ENCODE results near the gene FAM25A. TPM values are rescaled to one million over a fixed set of nuclear protein-coding genes. Genes with fewer than 3 reads are reported as not detected.
A peak's percentile ranks its signal among the peaks of the same experiment; 100 is the strongest.
"Not testable (repeated sequence)": the region's sequence is repeated elsewhere in the genome, so short reads cannot be mapped to it uniquely, and the experiment has no call there.

Gene FAM25A
- total RNA-seq, 4 donors from 2014 or later, result not detected

GRCh38 chr10:87030912-87031635 is 11.0 kb downstream of the FAM25A start:
- no peaks in the 10 kb centered on the region for H3K36me3 ChIP-seq
- no peak overlapping the region for H3K4me3 ChIP-seq
- in situ Hi-C loops (cut with MboI; ENCODE audit: low pct_ligation_motif_present in 1 of 4, low pct_unique_long_range_greater_than_20kb in 1 of 4, low sequenced_read_pairs in 3 of 4), result no loop called here
- H3K27ac ChIP-seq, result no peak overlapping the region
- WGBS, 2 donors (ENCODE audit: low coverage in 1 of 2), result 94% methylated on average over 22 of the region's 28 CpGs; no CpG with 5 or more reads in 1 of the 2 donors
- DNase-seq, result no peak
- H3K4me1 ChIP-seq, result no peaks in the 10 kb centered on the region
- intact Hi-C loops (cut with DNase I; ENCODE audit: low total_unique reads), result no loop called here
- H3K9me3 ChIP-seq, result peaks cover 0 to 5% of the 10 kb centered on the region in 2 donors
- no peaks in the 10 kb centered on the region for H3K27me3 ChIP-seq
- TF ChIP-seq EP300 (IDR thresholded peaks at IDR 0.05; ENCODE audit: low read depth) (no peak), POLR2AphosphoS5 (IDR thresholded peaks at IDR 0.05) (no peak), POLR2A (IDR thresholded peaks at IDR 0.05) (no peak), CTCF (IDR thresholded peaks at IDR 0.05) (no peak)

- Histone ChIP-seq H3K27me3 (no peaks in the 10 kb centered on the region), H3K36me3 (no peaks in the 10 kb centered on the region), H3K27ac (no peak overlapping the region), H3K4me1 (peaks cover 0 to 2% (median 0%) of the 10 kb centered on the region in 4 donors), H3K4me3 (no peak overlapping the region), H3K9me3 (no peaks in the 10 kb centered on the region)
- in situ Hi-C loops (cut with MboI; ENCODE audit: low pct_ligation_motif_present in 1 of 4, low pct_unique_long_range_greater_than_20kb in 1 of 4, low sequenced_read_pairs in 3 of 4), result no loop called here
- no peak for TF ChIP-seq POLR2A (IDR thresholded peaks at IDR 0.05)
- TF ChIP-seq EP300 (IDR thresholded peaks at IDR 0.05; ENCODE audit: low read depth), result no peak
- no peak for TF ChIP-seq CTCF (IDR thresholded peaks at IDR 0.05)
- DNase-seq, result no peak
- intact Hi-C loops (cut with DNase I; ENCODE audit: low total_unique reads), result no loop called here
- WGBS, 2 donors (ENCODE audit: low coverage in 1 of 2), result 83 to 88% methylated on average over 1 of the region's 1 CpG
Observed at GRCh38 chr10:87036623-87037022, 16.5 kb downstream of the FAM25A start.

DNA sequence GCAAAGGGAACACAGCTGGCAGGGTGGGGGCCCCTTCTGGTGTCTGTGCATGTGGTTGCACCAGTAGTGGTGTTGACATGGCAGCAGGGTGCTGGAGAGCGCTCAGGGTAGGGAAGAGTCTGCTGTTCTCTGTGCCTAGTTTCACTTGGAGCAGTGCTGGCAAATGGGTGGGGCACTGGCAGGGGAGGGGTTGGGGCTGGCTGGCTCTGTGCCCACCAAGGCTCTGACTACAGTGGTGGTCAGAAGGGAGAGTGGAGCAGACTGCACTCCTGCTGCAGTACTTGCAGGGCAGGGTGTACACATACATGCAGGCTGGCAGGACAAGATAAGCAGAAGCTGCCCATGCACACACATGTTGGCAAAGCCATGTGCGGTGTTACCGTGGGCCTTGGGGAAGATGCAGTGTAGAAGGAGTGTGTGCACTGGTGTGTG is 18.2 kb downstream of the FAM25A start:
- H3K4me3 ChIP-seq, result no peak overlapping the region
- intact Hi-C loops (cut with DNase I; ENCODE audit: low total_unique reads) (no loop called here), in situ Hi-C loops (cut with MboI; ENCODE audit: low pct_ligation_motif_present in 1 of 4, low pct_unique_long_range_greater_than_20kb in 1 of 4, low sequenced_read_pairs in 3 of 4) (no loop called here)
- H3K27ac ChIP-seq, result no peak overlapping the region
- no peak for TF ChIP-seq EP300 (IDR thresholded peaks at IDR 0.05; ENCODE audit: low read depth)
- TF ChIP-seq POLR2AphosphoS5 (IDR thresholded peaks at IDR 0.05), result no peak
- TF ChIP-seq CTCF (IDR thresholded peaks at IDR 0.05), result no peak
- TF ChIP-seq POLR2A (IDR thresholded peaks at IDR 0.05), result no peak
- WGBS, 2 donors (ENCODE audit: low coverage in 1 of 2), result 89% methylated on average over 3 of the region's 3 CpGs; no CpG with 5 or more reads in 1 of the 2 donors
- peaks cover 0 to 2% (median 0%) of the 10 kb centered on the region in 4 donors for H3K4me1 ChIP-seq
- H3K27me3 ChIP-seq, result no peaks in the 10 kb centered on the region
- H3K36me3 ChIP-seq, result no peaks in the 10 kb centered on the region
- no peak for DNase-seq
- no peaks in the 10 kb centered on the region for H3K9me3 ChIP-seq

GRCh38 chr10:87038786-87039185 is 18.7 kb downstream of the FAM25A start:
- H3K4me3 ChIP-seq, result no peak overlapping the region
- in situ Hi-C loops (cut with MboI; ENCODE audit: low pct_ligation_motif_present in 1 of 4, low pct_unique_long_range_greater_than_20kb in 1 of 4, low sequenced_read_pairs in 3 of 4), result no loop called here
- TF ChIP-seq EP300 (IDR thresholded peaks at IDR 0.05; ENCODE audit: low read depth), result no peak
- TF ChIP-seq CTCF (IDR thresholded peaks at IDR 0.05), result no peak
- TF ChIP-seq POLR2A (IDR thresholded peaks at IDR 0.05), result no peak
- TF ChIP-seq POLR2AphosphoS5 (IDR thresholded peaks at IDR 0.05), result no peak
- H3K27ac ChIP-seq, result no peak overlapping the region
- H3K9me3 ChIP-seq, result no peaks in the 10 kb centered on the region
- intact Hi-C loops (cut with DNase I; ENCODE audit: low total_unique reads), result no loop called here
- peak; percentile 37 for DNase-seq
- H3K27me3 ChIP-seq, result no peaks in the 10 kb centered on the region
- 73% methylated on average over 2 of the region's 2 CpGs; no CpG with 5 or more reads in 1 of the 2 donors for WGBS, 2 donors (ENCODE audit: low coverage in 1 of 2)
- H3K4me1 ChIP-seq, result peaks cover 0 to 2% (median 0%) of the 10 kb centered on the region in 4 donors
- H3K36me3 ChIP-seq, result no peaks in the 10 kb centered on the region

DNA sequence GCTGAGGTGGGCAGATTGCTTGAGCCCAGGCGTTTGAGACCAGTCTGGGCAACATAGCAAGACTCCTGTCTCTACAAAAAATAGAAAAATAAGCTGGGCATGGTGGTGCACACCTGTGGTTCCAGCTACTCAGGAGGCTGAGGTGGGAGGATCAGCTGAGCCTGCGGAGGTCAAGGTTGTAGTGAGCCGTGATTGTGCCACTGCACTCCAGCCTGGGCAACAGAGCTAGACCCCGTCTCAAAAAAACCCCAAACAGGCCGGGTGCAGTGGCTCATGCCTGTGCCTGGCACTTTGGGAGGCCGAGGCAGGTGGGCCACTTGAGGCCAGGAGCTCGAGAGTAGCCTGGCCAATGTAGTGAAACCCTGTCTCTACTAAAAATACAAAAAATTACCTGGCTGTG is 23.5 kb downstream of the FAM25A start:
- H3K36me3 ChIP-seq, result peaks cover 0 to 18% (median 7%) of the 10 kb centered on the region in 4 donors
- H3K27me3 ChIP-seq; H3K4me1 ChIP-seq; H3K9me3 ChIP-seq; H3K4me3 ChIP-seq; intact Hi-C loops (cut with DNase I; ENCODE audit: low total_unique reads); in situ Hi-C loops (cut with MboI; ENCODE audit: low pct_ligation_motif_present in 1 of 4, low pct_unique_long_range_greater_than_20kb in 1 of 4, low sequenced_read_pairs in 3 of 4); DNase-seq; H3K27ac ChIP-seq: not testable (repeated sequence)
- WGBS, 2 donors (ENCODE audit: low coverage in 1 of 2), result 93% methylated on average over 7 of the region's 7 CpGs; no CpG with 5 or more reads in 1 of the 2 donors

Data from transverse colon (tissue), 4 donors.